ENCODE measurements around the gene ZER1.

DNA sequence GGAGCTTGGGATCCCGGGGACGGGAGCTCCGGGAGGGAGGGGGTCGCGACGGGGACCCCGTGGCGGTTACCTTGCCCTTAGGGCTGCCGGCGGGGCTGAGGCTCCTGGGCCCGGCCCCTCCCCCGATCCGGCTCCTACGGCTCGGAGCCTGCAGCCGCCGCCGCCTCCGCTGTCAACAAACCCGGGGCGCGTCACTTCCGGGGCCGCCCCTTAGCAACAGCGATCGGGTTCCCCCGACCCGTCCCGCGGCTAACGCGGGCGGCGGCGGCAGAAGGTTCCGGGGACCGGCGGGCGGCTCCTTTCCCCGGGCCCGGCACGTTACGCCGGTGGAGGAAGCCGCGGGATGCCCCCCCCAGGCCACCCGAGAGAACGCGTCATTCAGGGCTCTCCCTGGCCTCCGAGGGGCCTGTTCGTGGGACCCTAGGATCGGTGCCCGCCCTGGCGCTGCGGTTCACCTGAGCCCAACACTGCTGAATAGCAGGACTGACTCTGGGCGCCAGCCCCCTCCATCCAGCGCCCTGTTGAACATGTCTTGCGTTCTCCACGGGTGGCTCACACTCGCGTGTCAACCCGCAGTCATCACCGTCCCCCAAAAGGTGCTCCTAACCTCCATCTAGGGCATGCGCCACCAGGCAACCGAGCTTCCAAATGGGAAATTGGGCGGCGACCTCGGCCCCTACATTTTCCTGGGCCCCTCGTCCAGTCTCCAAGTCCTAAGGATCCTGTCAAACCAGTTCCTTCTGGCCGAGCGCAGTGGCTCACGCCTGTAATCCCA is at the start of gene ZER1:
- TF ChIP-seq POLR2AphosphoS5 (IDR thresholded peaks at IDR 0.05) (peak; percentile 93), EZH2 (IDR thresholded peaks at IDR 0.05; ENCODE audit: borderline replicate concordance, insufficient read depth, low read length, poor library complexity, severe bottlenecking) (no peak), TAF1 (IDR thresholded peaks at IDR 0.05; ENCODE audit: low read depth) (no peak), SMC3 (conservative IDR thresholded peaks at IDR 0.05; ENCODE audit: poor library complexity) (peak; percentile 53), EP300 (conservative IDR thresholded peaks at IDR 0.05; ENCODE audit: poor library complexity, severe bottlenecking) (peak; percentile 73)
- TF ChIP-seq, protein P1, sequence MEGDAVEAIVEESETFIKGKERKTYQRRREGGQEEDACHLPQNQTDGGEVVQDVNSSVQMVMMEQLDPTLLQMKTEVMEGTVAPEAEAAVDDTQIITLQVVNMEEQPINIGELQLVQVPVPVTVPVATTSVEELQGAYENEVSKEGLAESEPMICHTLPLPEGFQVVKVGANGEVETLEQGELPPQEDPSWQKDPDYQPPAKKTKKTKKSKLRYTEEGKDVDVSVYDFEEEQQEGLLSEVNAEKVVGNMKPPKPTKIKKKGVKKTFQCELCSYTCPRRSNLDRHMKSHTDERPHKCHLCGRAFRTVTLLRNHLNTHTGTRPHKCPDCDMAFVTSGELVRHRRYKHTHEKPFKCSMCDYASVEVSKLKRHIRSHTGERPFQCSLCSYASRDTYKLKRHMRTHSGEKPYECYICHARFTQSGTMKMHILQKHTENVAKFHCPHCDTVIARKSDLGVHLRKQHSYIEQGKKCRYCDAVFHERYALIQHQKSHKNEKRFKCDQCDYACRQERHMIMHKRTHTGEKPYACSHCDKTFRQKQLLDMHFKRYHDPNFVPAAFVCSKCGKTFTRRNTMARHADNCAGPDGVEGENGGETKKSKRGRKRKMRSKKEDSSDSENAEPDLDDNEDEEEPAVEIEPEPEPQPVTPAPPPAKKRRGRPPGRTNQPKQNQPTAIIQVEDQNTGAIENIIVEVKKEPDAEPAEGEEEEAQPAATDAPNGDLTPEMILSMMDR (IDR thresholded peaks at IDR 0.05; ENCODE audit: poor library complexity, severe bottlenecking) = no peak
- TF ChIP-seq, protein P2, sequence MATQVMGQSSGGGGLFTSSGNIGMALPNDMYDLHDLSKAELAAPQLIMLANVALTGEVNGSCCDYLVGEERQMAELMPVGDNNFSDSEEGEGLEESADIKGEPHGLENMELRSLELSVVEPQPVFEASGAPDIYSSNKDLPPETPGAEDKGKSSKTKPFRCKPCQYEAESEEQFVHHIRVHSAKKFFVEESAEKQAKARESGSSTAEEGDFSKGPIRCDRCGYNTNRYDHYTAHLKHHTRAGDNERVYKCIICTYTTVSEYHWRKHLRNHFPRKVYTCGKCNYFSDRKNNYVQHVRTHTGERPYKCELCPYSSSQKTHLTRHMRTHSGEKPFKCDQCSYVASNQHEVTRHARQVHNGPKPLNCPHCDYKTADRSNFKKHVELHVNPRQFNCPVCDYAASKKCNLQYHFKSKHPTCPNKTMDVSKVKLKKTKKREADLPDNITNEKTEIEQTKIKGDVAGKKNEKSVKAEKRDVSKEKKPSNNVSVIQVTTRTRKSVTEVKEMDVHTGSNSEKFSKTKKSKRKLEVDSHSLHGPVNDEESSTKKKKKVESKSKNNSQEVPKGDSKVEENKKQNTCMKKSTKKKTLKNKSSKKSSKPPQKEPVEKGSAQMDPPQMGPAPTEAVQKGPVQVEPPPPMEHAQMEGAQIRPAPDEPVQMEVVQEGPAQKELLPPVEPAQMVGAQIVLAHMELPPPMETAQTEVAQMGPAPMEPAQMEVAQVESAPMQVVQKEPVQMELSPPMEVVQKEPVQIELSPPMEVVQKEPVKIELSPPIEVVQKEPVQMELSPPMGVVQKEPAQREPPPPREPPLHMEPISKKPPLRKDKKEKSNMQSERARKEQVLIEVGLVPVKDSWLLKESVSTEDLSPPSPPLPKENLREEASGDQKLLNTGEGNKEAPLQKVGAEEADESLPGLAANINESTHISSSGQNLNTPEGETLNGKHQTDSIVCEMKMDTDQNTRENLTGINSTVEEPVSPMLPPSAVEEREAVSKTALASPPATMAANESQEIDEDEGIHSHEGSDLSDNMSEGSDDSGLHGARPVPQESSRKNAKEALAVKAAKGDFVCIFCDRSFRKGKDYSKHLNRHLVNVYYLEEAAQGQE (IDR thresholded peaks at IDR 0.05; ENCODE audit: borderline replicate concordance) = peak; percentile 46

Data from neural cell (in vitro differentiated cells).